Mucosa of stomach (tissue), 1 donor: ENCODE data around the gene FBXL13.

Experiments used
- H3K27me3 ChIP-seq: one replicate; pipeline ENCODE4 v1.7.0; 2013; ENCODE audit warnings: mild to moderate bottlenecking, low read length; ENCODE audit not compliant: control insufficient read depth, insufficient read depth
- H3K36me3 ChIP-seq: one replicate; pipeline ENCODE4 v1.7.0; 2013; ENCODE audit warnings: low read length; ENCODE audit not compliant: control insufficient read depth, insufficient read depth
- H3K4me1 ChIP-seq: one replicate; pipeline ENCODE4 v1.7.0; 2013; ENCODE audit warnings: mild to moderate bottlenecking, low read length; ENCODE audit not compliant: control insufficient read depth, insufficient read depth
- H3K4me3 ChIP-seq: one replicate; pipeline ENCODE4 v1.7.0; 2013; ENCODE audit warnings: low read length
- H3K9ac ChIP-seq: one replicate; pipeline ENCODE4 v1.7.0; 2013; ENCODE audit warnings: mild to moderate bottlenecking, low read length, moderate library complexity
- H3K9me3 ChIP-seq: one replicate; pipeline ENCODE4 v1.7.0; 2013; ENCODE audit warnings: mild to moderate bottlenecking, low read length, moderate library complexity; ENCODE audit not compliant: control insufficient read depth
- donor health status: Pancreatic carcinoma.

Gene FBXL13

DNA sequence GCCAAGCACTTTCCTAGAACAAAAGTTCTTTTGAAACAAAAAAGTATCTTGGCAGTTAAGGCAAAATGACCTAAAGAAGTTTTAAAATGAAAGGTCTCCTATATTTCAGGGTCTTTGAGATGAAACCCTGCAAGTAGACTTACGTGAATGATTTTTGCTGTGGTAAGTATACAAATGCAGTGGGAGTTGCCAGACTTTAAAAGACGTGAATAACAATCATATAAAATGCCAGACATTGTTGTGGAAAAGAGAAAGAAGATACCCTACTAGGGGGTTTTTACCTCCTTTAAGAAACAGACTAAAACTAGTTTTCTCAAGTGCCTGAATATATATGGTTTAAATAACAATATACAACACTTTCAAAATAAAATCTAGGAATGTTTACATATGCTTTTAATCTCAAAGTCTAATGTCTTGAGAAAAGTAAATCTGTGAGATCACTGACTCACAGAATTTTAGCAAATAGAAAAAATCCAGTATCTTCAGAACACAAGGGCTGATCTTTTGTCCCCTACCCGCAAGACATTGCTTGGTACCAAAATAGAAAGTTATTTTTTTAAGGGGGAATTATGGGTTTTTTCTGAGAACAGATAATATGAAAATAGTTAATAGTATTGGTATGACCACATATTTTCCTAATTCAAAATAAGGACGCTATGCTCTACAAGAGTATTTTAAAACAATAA is 132.3 kb downstream of the FBXL13 start:
- H3K4me1 ChIP-seq = no peaks in the 10 kb centered on the region
- no peaks in the 10 kb centered on the region for H3K27me3 ChIP-seq
- no peak overlapping the region for H3K4me3 ChIP-seq
- no peaks in the 10 kb centered on the region for H3K9me3 ChIP-seq
- H3K36me3 ChIP-seq = no peaks in the 10 kb centered on the region
- H3K9ac ChIP-seq = no peak overlapping the region

DNA sequence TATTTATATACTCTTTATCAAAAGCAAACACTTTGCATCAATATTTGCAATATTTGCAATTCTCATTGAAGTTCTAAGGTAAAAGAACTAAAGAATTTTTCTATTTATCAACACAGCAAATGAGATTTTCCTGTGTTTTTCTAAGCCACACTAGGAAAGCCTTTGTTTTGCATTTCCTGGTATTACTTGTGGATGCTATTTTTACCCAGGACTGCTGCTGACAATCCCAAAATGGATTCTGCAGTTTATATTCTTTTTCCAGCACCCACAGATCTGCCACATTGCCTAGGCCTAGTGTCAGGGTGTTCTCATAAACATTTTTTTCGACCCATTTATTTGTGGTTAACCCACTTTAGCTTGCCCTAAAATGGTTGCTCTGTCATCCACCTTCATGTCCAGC is 135.9 kb downstream of the FBXL13 start:
- no peaks in the 10 kb centered on the region for H3K36me3 ChIP-seq
- peaks cover 17% of the 10 kb centered on the region for H3K4me1 ChIP-seq
- no peaks in the 10 kb centered on the region for H3K9me3 ChIP-seq
- no peaks in the 10 kb centered on the region for H3K27me3 ChIP-seq
- no peak overlapping the region for H3K4me3 ChIP-seq
- no peak overlapping the region for H3K9ac ChIP-seq

DNA sequence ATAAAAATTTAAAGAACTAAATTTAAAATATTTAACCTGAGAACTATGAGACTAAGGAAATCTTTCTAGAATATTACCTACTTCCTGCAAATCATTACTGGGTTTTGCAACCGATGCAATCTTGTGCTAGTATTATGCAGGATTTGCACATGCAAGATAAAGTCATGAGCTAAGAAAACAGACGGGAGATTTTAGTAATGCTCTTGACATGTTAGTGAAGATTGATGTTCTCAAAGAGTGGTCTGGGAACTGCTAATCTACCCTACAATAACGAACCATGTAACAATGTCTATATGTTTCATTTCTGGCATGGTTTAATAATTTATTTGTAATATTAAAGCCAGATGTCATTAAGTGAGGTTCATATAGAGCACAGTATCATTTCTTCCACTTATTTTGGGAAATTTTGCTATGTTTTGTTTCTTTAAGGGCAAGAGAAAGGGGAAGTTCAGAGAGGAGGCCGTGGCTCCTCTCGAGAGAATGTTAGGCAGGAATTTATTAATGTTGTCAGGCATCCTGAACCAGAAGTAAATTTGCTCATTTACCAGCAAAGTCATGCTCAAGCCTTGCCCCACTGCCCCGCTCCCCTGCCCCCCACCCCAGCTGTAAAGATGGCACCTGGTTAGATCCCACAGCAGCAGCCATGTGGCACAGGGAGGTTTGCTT is 139.0 kb downstream of the FBXL13 start:
- H3K9ac ChIP-seq = no peak overlapping the region
- H3K9me3 ChIP-seq = no peaks in the 10 kb centered on the region
- H3K27me3 ChIP-seq = no peaks in the 10 kb centered on the region
- H3K4me3 ChIP-seq = no peak overlapping the region
- H3K36me3 ChIP-seq = no peaks in the 10 kb centered on the region
- peaks cover 33% of the 10 kb centered on the region for H3K4me1 ChIP-seq

DNA sequence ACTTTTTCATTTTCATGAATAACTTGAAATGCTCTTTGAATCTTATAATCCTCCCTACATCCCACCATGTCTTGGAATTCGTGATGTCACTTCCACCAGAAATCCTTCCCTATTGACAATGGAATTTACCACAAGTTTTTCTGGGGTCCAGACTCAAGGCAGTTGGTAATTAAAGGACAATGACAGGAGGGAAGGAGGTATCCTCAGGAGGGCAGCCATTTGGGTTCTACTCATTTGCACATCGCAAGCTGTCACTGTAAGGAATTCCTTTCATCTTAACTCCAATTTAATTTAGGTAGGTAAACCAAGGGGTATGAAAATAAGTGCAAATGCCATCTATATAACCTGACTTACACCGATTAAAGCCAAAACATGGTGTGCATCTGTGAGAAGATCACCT is 139.9 kb downstream of the FBXL13 start:
- Histone ChIP-seq H3K9ac (no peak overlapping the region), H3K4me1 (peaks cover 33% of the 10 kb centered on the region), H3K4me3 (no peak overlapping the region)

DNA sequence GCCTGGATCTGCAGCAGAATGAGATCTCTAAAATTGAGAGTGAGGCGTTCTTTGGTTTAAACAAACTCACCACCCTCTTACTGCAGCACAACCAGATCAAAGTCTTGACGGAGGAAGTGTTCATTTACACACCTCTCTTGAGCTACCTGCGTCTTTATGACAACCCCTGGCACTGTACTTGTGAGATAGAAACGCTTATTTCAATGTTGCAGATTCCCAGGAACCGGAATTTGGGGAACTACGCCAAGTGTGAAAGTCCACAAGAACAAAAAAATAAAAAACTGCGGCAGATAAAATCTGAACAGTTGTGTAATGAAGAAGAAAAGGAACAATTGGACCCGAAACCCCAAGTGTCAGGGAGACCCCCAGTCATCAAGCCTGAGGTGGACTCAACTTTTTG is 140.4 kb downstream of the FBXL13 start:
- no peak overlapping the region for H3K9ac ChIP-seq
- no peaks in the 10 kb centered on the region for H3K27me3 ChIP-seq
- no peaks in the 10 kb centered on the region for H3K36me3 ChIP-seq
- H3K4me1 ChIP-seq = peaks cover 33% of the 10 kb centered on the region
- H3K9me3 ChIP-seq = no peaks in the 10 kb centered on the region
- H3K4me3 ChIP-seq = no peak overlapping the region

More for the DNA sequence above, 139.9 kb downstream of the FBXL13 start:
- Histone ChIP-seq H3K27me3 (no peaks in the 10 kb centered on the region), H3K9me3 (no peaks in the 10 kb centered on the region), H3K36me3 (no peaks in the 10 kb centered on the region)

DNA sequence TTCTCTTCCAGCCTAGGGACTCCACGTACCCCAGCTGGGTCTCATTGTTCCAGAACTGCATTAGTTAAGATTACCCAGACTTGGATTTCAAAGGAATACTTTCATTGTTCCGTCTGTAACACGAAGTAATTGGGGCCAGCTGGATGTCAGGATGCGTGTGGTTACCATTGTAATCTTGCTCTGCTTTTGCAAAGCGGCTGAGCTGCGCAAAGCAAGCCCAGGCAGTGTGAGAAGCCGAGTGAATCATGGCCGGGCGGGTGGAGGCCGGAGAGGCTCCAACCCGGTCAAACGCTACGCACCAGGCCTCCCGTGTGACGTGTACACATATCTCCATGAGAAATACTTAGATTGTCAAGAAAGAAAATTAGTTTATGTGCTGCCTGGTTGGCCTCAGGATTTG is 140.8 kb downstream of the FBXL13 start:
- H3K4me3 ChIP-seq = no peak overlapping the region
- no peaks in the 10 kb centered on the region for H3K36me3 ChIP-seq
- H3K27me3 ChIP-seq = no peaks in the 10 kb centered on the region
- no peak overlapping the region for H3K9ac ChIP-seq
- peaks cover 33% of the 10 kb centered on the region for H3K4me1 ChIP-seq
- no peaks in the 10 kb centered on the region for H3K9me3 ChIP-seq

DNA sequence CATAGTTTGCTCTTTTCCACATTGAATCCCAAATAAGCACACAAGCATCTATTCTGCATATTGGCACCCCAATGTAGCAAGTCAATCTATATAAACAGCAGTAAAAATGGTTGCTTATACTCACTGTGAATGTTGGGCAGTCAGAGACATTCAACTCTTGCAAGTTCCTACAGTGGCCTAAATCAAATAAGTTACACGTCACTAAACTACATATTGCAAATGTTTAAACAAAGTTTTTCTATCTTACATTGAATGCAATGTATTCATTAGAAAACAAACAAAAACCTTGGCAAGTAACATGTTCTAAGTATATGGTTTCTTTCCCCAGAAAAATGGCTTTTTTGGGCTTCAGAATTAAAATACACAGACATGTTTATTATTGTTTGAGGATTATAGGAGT is 142.8 kb downstream of the FBXL13 start:
- Histone ChIP-seq H3K4me1 (peaks cover 33% of the 10 kb centered on the region), H3K36me3 (no peaks in the 10 kb centered on the region), H3K27me3 (no peaks in the 10 kb centered on the region), H3K9me3 (no peaks in the 10 kb centered on the region), H3K4me3 (no peak overlapping the region), H3K9ac (no peak overlapping the region)

DNA sequence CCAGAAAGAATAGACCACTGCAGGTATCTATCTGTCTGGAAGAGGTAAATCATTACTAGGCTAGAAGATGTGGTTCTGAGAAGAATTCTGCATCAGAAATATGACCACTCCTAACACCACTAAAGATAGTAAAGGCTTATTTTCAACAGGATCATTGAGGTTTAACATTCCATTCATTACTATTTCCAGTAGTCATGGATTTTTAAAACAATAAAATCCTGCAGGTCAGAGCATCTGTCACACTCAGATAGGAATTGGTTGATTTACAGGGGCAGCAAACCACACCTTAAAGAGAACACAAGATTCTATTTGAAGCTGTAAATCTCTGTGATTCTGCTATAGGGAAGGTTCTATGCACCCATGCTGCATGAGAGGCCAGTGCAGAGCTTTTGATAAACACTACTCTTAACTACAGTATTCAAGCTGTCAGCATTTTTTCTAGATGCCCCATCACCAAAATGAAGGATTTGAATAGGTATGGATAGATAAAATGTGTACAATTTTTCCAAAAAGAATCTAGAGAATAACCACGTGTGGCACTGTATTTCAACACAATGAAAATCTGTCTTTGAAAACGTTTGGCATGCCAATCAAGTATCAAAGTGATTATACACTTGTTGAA is 147.2 kb downstream of the FBXL13 start:
- Histone ChIP-seq H3K27me3 (no peaks in the 10 kb centered on the region), H3K4me1 (peaks cover 9% of the 10 kb centered on the region)

DNA sequence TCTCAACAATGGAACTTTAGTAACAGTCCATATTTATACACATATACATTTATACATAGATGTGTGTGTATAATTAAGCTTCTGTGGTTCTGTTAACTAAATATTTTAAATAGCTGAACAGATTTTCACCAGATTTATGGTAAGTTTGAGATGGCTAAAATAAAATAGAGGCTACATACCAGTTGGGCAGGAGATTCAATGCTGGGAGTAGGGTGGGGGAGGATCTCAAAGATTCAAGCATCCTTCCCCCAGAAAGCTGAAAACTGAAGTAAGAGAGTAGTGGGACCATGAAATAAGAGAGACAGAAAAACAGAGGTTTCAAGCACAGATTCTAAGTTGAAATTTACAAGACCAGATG is 147.8 kb downstream of the FBXL13 start:
- Histone ChIP-seq H3K9ac (no peak overlapping the region), H3K9me3 (no peaks in the 10 kb centered on the region), H3K4me1 (peaks cover 9% of the 10 kb centered on the region), H3K27me3 (no peaks in the 10 kb centered on the region), H3K4me3 (no peak overlapping the region), H3K36me3 (no peaks in the 10 kb centered on the region)

More for the DNA sequence above, 147.2 kb downstream of the FBXL13 start:
- no peaks in the 10 kb centered on the region for H3K9me3 ChIP-seq
- H3K36me3 ChIP-seq = no peaks in the 10 kb centered on the region
- no peak overlapping the region for H3K4me3 ChIP-seq
- H3K9ac ChIP-seq = no peak overlapping the region

DNA sequence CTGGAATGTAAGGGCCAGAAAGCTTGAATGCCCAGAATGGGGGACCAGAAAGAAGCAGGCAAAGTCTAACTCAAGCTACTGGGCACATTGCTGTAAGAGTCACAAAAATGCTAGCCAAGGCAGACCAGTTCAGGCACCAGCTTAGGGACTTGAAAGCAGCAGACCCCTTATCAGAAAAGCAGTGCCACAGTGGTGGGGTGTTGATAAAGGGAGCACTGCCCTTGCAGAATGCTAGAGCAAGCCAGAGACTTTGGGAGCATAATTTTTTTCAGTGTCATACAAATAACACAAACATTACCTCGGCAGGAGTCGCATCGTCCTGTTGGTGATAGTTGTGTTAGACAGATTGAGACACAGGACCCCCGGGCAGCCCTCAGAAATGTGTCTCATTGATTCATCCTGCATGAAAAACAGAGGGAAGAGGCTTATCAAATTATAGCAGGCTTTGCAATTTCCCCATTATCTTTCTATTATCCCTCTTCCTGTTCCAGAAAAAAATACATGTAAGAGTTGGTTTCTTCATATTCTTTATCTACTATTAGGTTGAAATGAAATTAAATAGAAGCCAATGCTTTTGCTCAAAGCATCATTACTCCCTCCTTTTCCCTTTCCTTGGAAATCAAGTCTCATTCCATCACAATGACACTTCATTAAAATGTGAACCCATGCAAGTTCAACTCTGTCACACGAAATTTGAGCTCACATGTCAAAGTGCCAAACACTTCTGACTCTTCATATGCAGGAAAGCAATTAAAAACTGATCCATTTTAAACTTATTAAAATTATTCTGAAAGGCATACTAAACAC is 148.4 kb downstream of the FBXL13 start:
- H3K9me3 ChIP-seq = no peaks in the 10 kb centered on the region
- H3K4me3 ChIP-seq = no peak overlapping the region
- H3K9ac ChIP-seq = no peak overlapping the region
- H3K4me1 ChIP-seq = peaks cover 5% of the 10 kb centered on the region
- no peaks in the 10 kb centered on the region for H3K36me3 ChIP-seq
- no peaks in the 10 kb centered on the region for H3K27me3 ChIP-seq

DNA sequence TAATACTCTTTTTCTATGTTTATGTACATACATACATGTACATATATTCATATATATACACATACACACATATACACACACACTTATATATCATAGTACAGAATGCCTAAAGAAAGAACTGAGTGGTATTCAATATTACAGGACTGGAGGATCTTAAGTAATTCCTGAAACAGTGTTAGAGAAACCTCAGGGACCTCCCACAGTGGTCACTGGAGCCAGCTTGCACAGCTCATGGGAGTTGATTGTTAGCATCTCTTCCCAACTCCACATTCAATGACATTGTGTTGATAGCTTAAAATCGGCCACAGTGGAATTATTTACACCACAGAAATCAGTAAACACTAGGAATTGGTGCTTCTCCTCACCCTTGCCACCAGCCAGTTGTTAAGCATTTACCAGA is 155.8 kb downstream of the FBXL13 start:
- no peaks in the 10 kb centered on the region for H3K4me1 ChIP-seq
- no peaks in the 10 kb centered on the region for H3K36me3 ChIP-seq
- H3K9ac ChIP-seq = no peak overlapping the region
- no peaks in the 10 kb centered on the region for H3K27me3 ChIP-seq
- no peaks in the 10 kb centered on the region for H3K9me3 ChIP-seq
- H3K4me3 ChIP-seq = no peak overlapping the region
